Mucosa of descending colon (tissue), 3 donors: ENCODE measurements around the gene GABRP. TPM values are rescaled to one million over a fixed set of nuclear protein-coding genes. Genes with fewer than 3 reads are reported as not detected.

Experiments used
- ATAC-seq: fragments of 200-7000 bp; cut with Tn5 transposase; one replicate; pipeline ENCODE4 v1.9.1; 2020; ENCODE audit warnings: mild to moderate bottlenecking, moderate library complexity
- DNase-seq, 3 donors: peaks; one replicate each; pipeline ENCODE4 v3.0.0-alpha.2; 2020
- H3K36me3 ChIP-seq: fragments of 200-600 bp; one replicate; pipeline ENCODE4 v1.8.0; 2021; ENCODE audit warnings: low read depth, mild to moderate bottlenecking
- H3K4me1 ChIP-seq: fragments of 200-600 bp; one replicate; pipeline ENCODE4 v1.8.0; 2021; ENCODE audit warnings: low read depth, mild to moderate bottlenecking
- H3K4me3 ChIP-seq: fragments of 200-600 bp; one replicate; pipeline ENCODE4 v1.8.0; 2021; ENCODE audit warnings: mild to moderate bottlenecking
- H3K9me3 ChIP-seq: fragments of 200-600 bp; one replicate; pipeline ENCODE4 v1.8.0; 2021; ENCODE audit warnings: mild to moderate bottlenecking
- intact Hi-C, 2 donors: fragments of 100-400 bp; cut with DNase I in 1 of 2; cut with micrococcal nuclease in 1 of 2; formaldehyde crosslinking; loops; one replicate each; pipeline versions ENCODE4 v1.11.0 to v1.11.1; 2022; cut with DNase I, micrococcal nuclease
- total RNA-seq, 3 donors: library from RNA; stranded (reverse); fragmentation: NEBNext Ultra II Directional in 2 of 3; extraction: Animal tissue kit (Norgen Biotek cat#: 25700) in 2 of 3; gene quantifications; one replicate each; pipeline versions ENCODE4 v1.2.1 to v1.2.4, GENCODE V29; 2021 to 2023
- TF ChIP-seq, protein P1 (sequence below): fragments of 200-600 bp; IDR thresholded peaks from one replicate; pipeline ENCODE4 v1.8.0; 2022; ENCODE audit warnings: antibody characterized with exemption, mild to moderate bottlenecking
- donor health status: DM: no; HTN: no; CAD: no; lungs with moderate emphysema.
- donor health status: DM: no; HTN: no; CAD: no.
- donor health status: DM: no; HTN: yes; CAD: no.

Gene GABRP
- total RNA-seq, 3 donors from 2014 or later = 0.09 to 2.0 TPM; not detected in 1

DNA sequence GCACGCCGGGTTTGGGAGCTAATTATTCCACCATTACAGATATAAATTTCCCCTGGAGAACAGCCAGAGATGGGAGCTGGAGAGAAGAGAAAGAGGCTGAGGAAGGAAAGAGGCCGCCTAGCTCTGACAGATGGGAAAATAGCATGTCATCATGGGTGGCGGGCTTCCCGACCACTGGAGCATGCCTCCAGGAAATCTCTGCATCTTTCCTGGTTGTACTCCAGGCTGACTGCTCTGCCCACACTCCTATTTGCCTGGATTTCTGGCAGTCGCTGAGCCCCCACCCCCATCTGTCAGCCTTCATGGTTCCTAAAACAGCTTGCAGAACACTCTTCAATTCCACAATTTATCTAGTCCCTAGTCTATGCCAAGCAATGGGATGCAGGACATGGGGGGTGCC, 14.3 kb upstream of the GABRP start:
- DNase-seq (no peak), ATAC-seq (no peak)
- H3K4me3 ChIP-seq = no peak overlapping the region
- TF ChIP-seq, protein P1, sequence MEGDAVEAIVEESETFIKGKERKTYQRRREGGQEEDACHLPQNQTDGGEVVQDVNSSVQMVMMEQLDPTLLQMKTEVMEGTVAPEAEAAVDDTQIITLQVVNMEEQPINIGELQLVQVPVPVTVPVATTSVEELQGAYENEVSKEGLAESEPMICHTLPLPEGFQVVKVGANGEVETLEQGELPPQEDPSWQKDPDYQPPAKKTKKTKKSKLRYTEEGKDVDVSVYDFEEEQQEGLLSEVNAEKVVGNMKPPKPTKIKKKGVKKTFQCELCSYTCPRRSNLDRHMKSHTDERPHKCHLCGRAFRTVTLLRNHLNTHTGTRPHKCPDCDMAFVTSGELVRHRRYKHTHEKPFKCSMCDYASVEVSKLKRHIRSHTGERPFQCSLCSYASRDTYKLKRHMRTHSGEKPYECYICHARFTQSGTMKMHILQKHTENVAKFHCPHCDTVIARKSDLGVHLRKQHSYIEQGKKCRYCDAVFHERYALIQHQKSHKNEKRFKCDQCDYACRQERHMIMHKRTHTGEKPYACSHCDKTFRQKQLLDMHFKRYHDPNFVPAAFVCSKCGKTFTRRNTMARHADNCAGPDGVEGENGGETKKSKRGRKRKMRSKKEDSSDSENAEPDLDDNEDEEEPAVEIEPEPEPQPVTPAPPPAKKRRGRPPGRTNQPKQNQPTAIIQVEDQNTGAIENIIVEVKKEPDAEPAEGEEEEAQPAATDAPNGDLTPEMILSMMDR = no peak
- no peaks in the 10 kb centered on the region for H3K36me3 ChIP-seq
- no peaks in the 10 kb centered on the region for H3K9me3 ChIP-seq
- intact Hi-C loops = no loop called here
- peaks cover 5% of the 10 kb centered on the region for H3K4me1 ChIP-seq

DNA sequence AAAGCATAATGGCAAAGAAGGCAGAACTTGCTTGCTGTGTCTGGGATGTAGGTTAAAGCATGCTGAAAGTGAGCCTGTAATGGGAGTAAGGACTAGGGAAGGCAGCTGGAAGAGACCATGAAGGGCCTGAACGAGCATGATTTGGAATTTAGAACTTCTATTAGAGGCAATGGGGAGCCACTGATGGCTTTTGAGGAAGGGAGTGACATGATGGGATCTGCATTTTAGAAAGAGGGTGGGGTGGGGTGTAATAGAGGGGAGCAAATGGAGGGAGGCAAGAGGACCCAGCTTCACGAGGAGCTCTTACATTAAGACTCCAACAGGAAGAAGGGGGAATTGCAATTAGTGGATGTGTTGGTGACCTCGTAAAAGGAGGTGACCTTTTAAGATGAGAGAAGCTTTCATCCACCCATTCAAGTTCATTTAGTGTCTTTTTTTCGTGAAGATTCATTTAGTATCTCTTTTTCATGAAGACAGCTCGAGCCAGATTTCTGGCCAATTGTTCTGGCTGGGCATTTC, 13.6 kb upstream of the GABRP start:
- TF ChIP-seq, protein P1 = no peak
- DNase-seq = no peak
- Histone ChIP-seq H3K9me3 (no peaks in the 10 kb centered on the region), H3K4me3 (no peak overlapping the region), H3K36me3 (no peaks in the 10 kb centered on the region), H3K4me1 (peaks cover 5% of the 10 kb centered on the region)
- ATAC-seq = no peak
- intact Hi-C loops = no loop called here

DNA sequence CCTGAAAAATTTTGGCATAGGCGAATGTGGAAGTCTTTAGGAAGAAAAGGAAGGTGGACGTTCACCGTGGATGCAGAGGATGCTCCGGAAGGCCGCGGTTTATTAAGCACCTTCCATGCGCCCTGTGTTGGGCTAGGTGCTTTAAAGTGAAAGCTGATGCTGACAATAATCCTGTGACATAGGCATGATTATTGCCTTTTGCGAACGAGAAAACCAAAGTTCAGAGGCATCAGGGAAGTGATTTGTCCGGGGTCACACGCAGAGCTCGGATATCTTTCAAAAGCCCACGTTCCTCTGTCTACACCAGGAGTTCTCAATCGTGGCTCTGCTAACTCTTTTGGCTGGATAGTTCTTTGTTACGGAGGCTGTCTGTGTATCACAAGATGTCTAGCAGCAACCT, 12.0 kb upstream of the GABRP start:
- TF ChIP-seq, protein P1 = no peak
- ATAC-seq = no peak
- H3K9me3 ChIP-seq = no peaks in the 10 kb centered on the region
- intact Hi-C loops = no loop called here
- no peaks in the 10 kb centered on the region for H3K36me3 ChIP-seq
- no peak for DNase-seq
- H3K4me1 ChIP-seq = peaks cover 5% of the 10 kb centered on the region
- H3K4me3 ChIP-seq = no peak overlapping the region

DNA sequence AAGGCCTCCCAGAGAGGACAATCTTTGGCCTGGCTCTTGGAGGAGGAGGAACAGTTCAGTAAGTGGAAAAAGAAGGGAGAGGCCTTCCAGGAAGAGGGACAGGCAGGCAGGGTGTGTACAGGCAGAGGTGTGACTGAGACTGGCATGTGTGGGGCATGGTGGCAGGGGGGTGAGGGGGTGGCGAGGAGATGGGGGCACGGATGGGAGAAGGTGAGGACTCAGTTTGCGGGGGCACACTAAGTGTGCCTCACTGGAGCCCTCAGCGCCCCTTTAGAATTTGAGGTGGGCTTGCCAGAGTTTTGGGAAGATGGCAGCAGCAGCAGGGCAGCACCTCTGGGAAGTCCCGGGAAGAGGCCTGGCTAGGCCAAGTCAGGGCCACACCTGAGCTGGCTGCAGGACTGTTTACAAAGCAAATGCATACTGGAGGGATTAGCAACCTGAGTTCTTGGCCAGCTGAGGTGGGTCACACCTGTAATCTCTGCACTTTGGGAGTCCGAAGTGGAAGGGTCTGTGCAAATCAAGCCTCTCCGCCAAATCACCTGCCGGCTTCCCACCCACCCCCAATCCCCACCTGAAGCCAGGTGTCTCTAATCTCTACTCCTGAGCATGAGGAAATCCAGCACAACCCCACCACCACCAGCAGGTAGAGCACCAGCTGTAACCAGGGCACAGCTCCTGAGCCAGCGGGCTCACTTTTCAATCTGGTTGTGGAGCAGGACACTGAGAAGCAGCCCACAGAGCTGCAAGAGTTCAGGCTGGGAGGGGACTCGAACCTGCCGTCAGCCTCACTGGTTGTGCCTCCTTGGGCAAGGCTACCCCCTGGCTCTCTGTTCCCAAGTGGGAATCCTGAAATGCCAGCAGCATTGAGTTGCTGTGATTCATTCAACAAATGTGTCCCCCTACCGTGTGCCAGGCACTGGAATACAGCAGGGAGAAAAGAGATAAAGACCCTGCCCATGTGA, 10.2 kb upstream of the GABRP start:
- intact Hi-C loops = no loop called here
- H3K4me3 ChIP-seq = no peak overlapping the region
- peak; percentile 92 for ATAC-seq
- H3K36me3 ChIP-seq = no peaks in the 10 kb centered on the region
- no peaks in the 10 kb centered on the region for H3K9me3 ChIP-seq
- TF ChIP-seq, protein P1 = no peak
- DNase-seq = peak; percentile 54 to 71 (median 54)
- H3K4me1 ChIP-seq = peaks cover 5% of the 10 kb centered on the region

DNA sequence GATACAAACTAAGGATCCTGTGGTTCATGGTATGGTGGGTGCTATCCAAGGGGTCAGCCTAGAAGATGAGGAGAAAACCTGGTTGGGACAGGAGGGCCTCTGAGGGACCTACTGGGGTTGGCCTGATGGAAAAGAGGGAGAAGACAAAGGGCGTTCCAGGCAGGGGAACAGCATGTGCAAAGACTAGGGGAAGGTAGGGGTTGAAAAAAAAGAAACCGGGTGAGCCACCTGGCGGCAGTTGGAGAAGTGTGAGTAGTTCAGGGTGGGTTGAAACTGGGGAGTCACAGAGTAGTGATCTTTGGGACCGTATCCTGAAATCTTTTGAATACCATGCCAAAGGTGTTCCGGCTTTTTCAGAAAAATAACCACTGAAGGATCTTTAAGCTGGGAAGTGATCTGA, 8.7 kb upstream of the GABRP start:
- Histone ChIP-seq H3K9me3 (no peaks in the 10 kb centered on the region), H3K36me3 (no peaks in the 10 kb centered on the region), H3K4me1 (peaks cover 5% of the 10 kb centered on the region), H3K4me3 (no peak overlapping the region)
- TF ChIP-seq, protein P1 = no peak
- no peak for ATAC-seq
- intact Hi-C loops = no loop called here
- no peak for DNase-seq
